CD4-positive, CD25-positive, alpha-beta regulatory T cell (primary cell): ENCODE measurements around the gene LARP1. TPM values are rescaled to one million over a fixed set of nuclear protein-coding genes. Genes with fewer than 3 reads are reported as not detected.

Source experiments
- ATAC-seq, 2 donors: fragments of 150-1000 bp; cut with Tn5 transposase; one replicate each; pipeline ENCODE4 v1.10.0; 2021; ENCODE audit warnings: low read depth in 2 of 2, moderate number of reproducible peaks in 2 of 2, moderate library complexity in 1 of 2
- DNase-seq, 3 donors: peaks; one replicate each; pipeline versions ENCODE4 v3.0.0 to v3.0.0-alpha.2; 2012 to 2022; ENCODE audit warnings: mixed read lengths in 1 of 3
- H3K27ac ChIP-seq: one replicate; pipeline ENCODE4 v1.7.0; 2013; ENCODE audit warnings: mild to moderate bottlenecking, low read length; ENCODE audit not compliant: insufficient read depth, poor library complexity, severe bottlenecking
- H3K27me3 ChIP-seq: one replicate; pipeline ENCODE4 v1.7.0; 2013; ENCODE audit warnings: low read length; ENCODE audit not compliant: control insufficient read depth, insufficient read depth
- H3K36me3 ChIP-seq: one replicate; pipeline ENCODE4 v1.7.0; 2013; ENCODE audit warnings: mild to moderate bottlenecking, low read length, moderate library complexity; ENCODE audit not compliant: control insufficient read depth, insufficient read depth
- H3K4me1 ChIP-seq: 2 replicates; pipeline ENCODE4 v1.7.0; 2013; ENCODE audit warnings: mild to moderate bottlenecking, low read length; ENCODE audit not compliant: insufficient read depth, control insufficient read depth, poor library complexity, severe bottlenecking
- H3K4me3 ChIP-seq: one replicate; pipeline ENCODE4 v1.7.0; 2013; ENCODE audit warnings: low read depth, mild to moderate bottlenecking, low read length, moderate library complexity
- H3K9me3 ChIP-seq, 2 experiments: 1 replicate in 1 of 2; 2 replicates in 1 of 2; pipeline ENCODE4 v1.7.0; 2013; ENCODE audit warnings: low read length in 2 of 2, mild to moderate bottlenecking in 1 of 2, moderate library complexity in 1 of 2; ENCODE audit not compliant: control insufficient read depth in 2 of 2
- H3K27ac Mint-ChIP-seq, 3 donors: one replicate each; pipeline ENCODE4 v1.8.0; 2020 to 2022; ENCODE audit warnings: mild to moderate bottlenecking in 3 of 3, mixed read lengths in 3 of 3, moderate library complexity in 2 of 3
- H3K27me3 Mint-ChIP-seq: one replicate; pipeline ENCODE4 v1.8.0; 2022; ENCODE audit warnings: mild to moderate bottlenecking, mixed read lengths
- H3K36me3 Mint-ChIP-seq: one replicate; pipeline ENCODE4 v1.8.0; 2020; ENCODE audit warnings: mixed read lengths
- H3K4me1 Mint-ChIP-seq, 4 donors: one replicate each; pipeline ENCODE4 v1.8.0; 2020 to 2022; ENCODE audit warnings: mixed read lengths in 4 of 4, mild to moderate bottlenecking in 1 of 4
- H3K4me3 Mint-ChIP-seq, 4 donors: one replicate each; pipeline ENCODE4 v1.8.0; 2020 to 2022; ENCODE audit warnings: mild to moderate bottlenecking in 4 of 4, mixed read lengths in 4 of 4, moderate library complexity in 3 of 4
- H3K9me3 Mint-ChIP-seq, 7 donors: one replicate each; pipeline ENCODE4 v1.8.0; 2020 to 2022; ENCODE audit warnings: mixed read lengths in 7 of 7, mild to moderate bottlenecking in 3 of 7, moderate library complexity in 2 of 7
- polyA plus RNA-seq, 4 donors: library from polyadenylated mRNA; unstranded; fragments of 300-500 nt; fragmentation: Illumina TruSeq; gene quantifications; one replicate each; pipeline ENCODE4 v1.2.3, GENCODE V29; 2021
- total RNA-seq: library from RNA; stranded (reverse); gene quantifications from one replicate; pipeline ENCODE4 v1.2.3, GENCODE V29; 2022

Gene LARP1
- total and polyA plus RNA-seq, 5 donors from 2014 or later = 8.0 to 122 (median 10.6) TPM

DNA sequence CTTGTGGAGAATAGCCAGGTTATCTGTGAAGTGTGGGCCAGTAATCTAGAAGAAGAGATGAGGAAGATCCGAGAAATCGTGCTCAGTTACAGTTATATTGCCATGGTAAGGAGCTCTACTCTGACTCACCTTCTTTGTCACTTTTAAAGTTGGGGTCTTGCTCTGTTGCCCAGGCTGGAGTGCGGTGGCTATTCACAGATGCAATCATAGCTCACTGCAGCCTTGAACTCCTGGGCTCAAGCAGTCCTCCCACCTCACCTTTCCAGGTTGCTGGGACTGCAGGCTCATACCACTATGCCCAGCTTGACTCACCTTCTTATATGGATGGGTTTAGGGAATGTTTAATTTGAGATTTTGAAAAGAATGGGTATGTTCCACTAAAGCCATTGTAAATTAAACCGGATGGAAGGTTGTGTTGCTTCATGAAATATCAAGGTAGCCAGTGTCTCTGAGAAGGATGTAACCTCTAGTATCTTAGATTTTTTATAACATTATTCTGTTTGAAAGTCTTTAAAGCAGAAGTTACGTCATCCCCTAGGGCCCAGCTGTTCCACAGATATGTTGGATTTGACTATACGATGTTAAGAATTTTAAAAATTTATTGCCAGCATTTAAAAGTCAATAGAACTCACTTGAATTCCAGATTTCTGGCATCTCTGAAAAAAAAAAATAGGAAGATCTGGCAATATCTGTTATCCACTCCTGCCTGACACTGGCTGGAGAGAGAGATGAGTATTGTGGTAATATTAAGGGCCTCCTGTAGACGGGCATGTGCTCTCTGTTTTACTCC, 108.3 kb downstream of the LARP1 start:
- ATAC-seq = no peak
- Histone ChIP-seq H3K4me1 (peaks cover 45% of the 10 kb centered on the region), H3K9me3 (no peaks in the 10 kb centered on the region), H3K27ac (no peak overlapping the region), H3K36me3 (peaks cover 47% of the 10 kb centered on the region), H3K27me3 (no peaks in the 10 kb centered on the region), H3K4me3 (peak overlapping the region; percentile 37)
- peaks cover 38% of the 10 kb centered on the region for H3K36me3 Mint-ChIP-seq
- H3K9me3 Mint-ChIP-seq = no peaks in the 10 kb centered on the region
- no peak for DNase-seq
- peak overlapping the region in 3 of 4 donors; percentile 11 to 48 (median 42) for H3K4me3 Mint-ChIP-seq
- H3K4me1 Mint-ChIP-seq = peaks cover 17 to 73% (median 51%) of the 10 kb centered on the region in 4 donors
- H3K27ac Mint-ChIP-seq = peak overlapping the region; percentile 29 to 53 (median 42)
- no peaks in the 10 kb centered on the region for H3K27me3 Mint-ChIP-seq

GRCh38 chr5:154865466-154866184, 110.4 kb downstream of the LARP1 start:
- Mint-ChIP-seq H3K27ac (peak overlapping the region in 2 of 3 donors; percentile 32 to 76), H3K4me1 (peaks cover 13 to 63% (median 43%) of the 10 kb centered on the region in 4 donors), H3K4me3 (peak overlapping the region in 1 of 4 donors; percentile 7), H3K36me3 (peaks cover 42% of the 10 kb centered on the region), H3K9me3 (no peaks in the 10 kb centered on the region), H3K27me3 (no peaks in the 10 kb centered on the region)
- H3K9me3 ChIP-seq = no peaks in the 10 kb centered on the region
- ATAC-seq (no peak), DNase-seq (no peak)
- no peaks in the 10 kb centered on the region for H3K27me3 ChIP-seq
- peaks cover 55% of the 10 kb centered on the region for H3K36me3 ChIP-seq
- no peak overlapping the region for H3K27ac ChIP-seq
- H3K4me3 ChIP-seq = no peak overlapping the region
- H3K4me1 ChIP-seq = peaks cover 28% of the 10 kb centered on the region

GRCh38 chr5:154866841-154867240, 111.7 kb downstream of the LARP1 start:
- Histone ChIP-seq H3K4me1 (peaks cover 16% of the 10 kb centered on the region), H3K4me3 (no peak overlapping the region), H3K9me3 (no peaks in the 10 kb centered on the region), H3K36me3 (peaks cover 64% of the 10 kb centered on the region), H3K27ac (no peak overlapping the region), H3K27me3 (no peaks in the 10 kb centered on the region)
- DNase-seq = no peak
- Mint-ChIP-seq H3K27ac (peak overlapping the region in 2 of 3 donors; percentile 6 to 11), H3K9me3 (no peaks in the 10 kb centered on the region), H3K27me3 (no peaks in the 10 kb centered on the region), H3K4me3 (no peak overlapping the region), H3K4me1 (peaks cover 8 to 51% (median 36%) of the 10 kb centered on the region in 4 donors), H3K36me3 (peaks cover 51% of the 10 kb centered on the region)
- no peak for ATAC-seq

Other genes starting within 250 kb of the LARP1 start
- 4.0 TPM for gene FAXDC2, start 95.2 kb downstream of the LARP1 start, total RNA-seq
- under 1 TPM in 2 of 4 donors, not detected in 2; 0.21 to 0.40 TPM for gene FAXDC2, start 95.2 kb downstream of the LARP1 start, polyA plus RNA-seq
- 121 TPM for gene CNOT8, start 103.2 kb downstream of the LARP1 start, total RNA-seq
- 100 to 1,000 TPM; 173 to 199 (median 184) TPM for gene CNOT8, start 103.2 kb downstream of the LARP1 start, polyA plus RNA-seq
- 8.0 TPM for gene GEMIN5, start 182.8 kb downstream of the LARP1 start, total RNA-seq
- 10 to 100 TPM in 3 of 4 donors, 1 to 10 TPM in 1; 8.2 to 14.0 (median 11.3) TPM for gene GEMIN5, start 182.8 kb downstream of the LARP1 start, polyA plus RNA-seq
- 22.8 TPM for gene MRPL22, start 185.7 kb downstream of the LARP1 start, total RNA-seq
- gene MRPL22, start 185.7 kb downstream of the LARP1 start, polyA plus RNA-seq = 100 to 1,000 TPM; 100 to 138 (median 109) TPM